ENCODE measurements around the gene PHTF1.

Gene PHTF1

GRCh38 chr1:113777561-113777960, 18.3 kb upstream of the PHTF1 start:
- TF ChIP-seq CTCF (IDR thresholded peaks at IDR 0.05; ENCODE audit: borderline replicate concordance, insufficient read depth, low read depth, low read length): no peak

GRCh38 chr1:113770031-113770430, 10.7 kb upstream of the PHTF1 start:
- H3K4me3 ChIP-seq (ENCODE audit: low read depth, low read length): no peak overlapping the region
- TF ChIP-seq CTCF (IDR thresholded peaks at IDR 0.05; ENCODE audit: borderline replicate concordance, insufficient read depth, low read depth, low read length): no peak

More at GRCh38 chr1:113777561-113777960, 18.3 kb upstream of the PHTF1 start:
- no peak overlapping the region for H3K4me3 ChIP-seq (ENCODE audit: low read depth, low read length)

- TF ChIP-seq CTCF (IDR thresholded peaks at IDR 0.05; ENCODE audit: borderline replicate concordance, insufficient read depth, low read depth, low read length): no peak
- H3K4me3 ChIP-seq (ENCODE audit: low read depth, low read length): no peak overlapping the region
Measured at GRCh38 chr1:113769601-113769970, 10.3 kb upstream of the PHTF1 start.

GRCh38 chr1:113768916-113769600, 9.8 kb upstream of the PHTF1 start:
- TF ChIP-seq CTCF (IDR thresholded peaks at IDR 0.05; ENCODE audit: borderline replicate concordance, insufficient read depth, low read depth, low read length): no peak
- no peak overlapping the region for H3K4me3 ChIP-seq (ENCODE audit: low read depth, low read length)

GRCh38 chr1:113765306-113766230, 6.3 kb upstream of the PHTF1 start:
- TF ChIP-seq CTCF (IDR thresholded peaks at IDR 0.05; ENCODE audit: borderline replicate concordance, insufficient read depth, low read depth, low read length): no peak
- H3K4me3 ChIP-seq (ENCODE audit: low read depth, low read length): no peak overlapping the region

GRCh38 chr1:113763661-113764060, 4.4 kb upstream of the PHTF1 start:
- TF ChIP-seq CTCF (IDR thresholded peaks at IDR 0.05; ENCODE audit: borderline replicate concordance, insufficient read depth, low read depth, low read length): no peak
- H3K4me3 ChIP-seq (ENCODE audit: low read depth, low read length): no peak overlapping the region
